Ovary (tissue), 9 donors: ENCODE results near the gene CCDC149. TPM values are rescaled to one million over a fixed set of nuclear protein-coding genes. Genes with fewer than 3 reads are reported as not detected.

Experiments
- DNase-seq, 5 donors: peaks; one replicate each; pipeline ENCODE4 v3.0.0-alpha.2; 2019 to 2020
- H3K27ac ChIP-seq, 2 donors: fragments of 200-600 bp; one replicate each; pipeline versions ENCODE4 v1.5.1 to v1.8.0; 2019 to 2022
- H3K27me3 ChIP-seq: fragments of 200-600 bp; one replicate; pipeline ENCODE4 v1.8.0; 2022
- H3K36me3 ChIP-seq: fragments of 200-600 bp; sonication (generic); one replicate; pipeline ENCODE4 v1.5.1; 2019
- H3K4me1 ChIP-seq: one replicate; pipeline ENCODE4 v1.8.1; 2013; ENCODE audit warnings: mild to moderate bottlenecking, moderate library complexity; ENCODE audit not compliant: insufficient read depth
- H3K4me3 ChIP-seq: fragments of 200-600 bp; sonication (generic); one replicate; pipeline ENCODE4 v1.5.1; 2017
- H3K9me3 ChIP-seq, 2 donors: fragments of 200-600 bp in 1 of 2; sonication (generic) in 1 of 2; one replicate each; pipeline versions ENCODE4 v1.5.1 to v1.8.1; 2013 to 2019; ENCODE audit warnings: mild to moderate bottlenecking in 1 of 2, moderate library complexity in 1 of 2
- CTCF ChIP-seq, 3 donors: fragments of 450-650 bp in 2 of 3; fragments of 200-600 bp in 1 of 3; IDR thresholded peaks; one replicate each; pipeline versions ENCODE4 v1.5.1 to v1.8.0; 2016 to 2022; ENCODE audit warnings: antibody characterized with exemption in 3 of 3, mild to moderate bottlenecking in 1 of 3
- EP300 ChIP-seq: sonication (generic); formaldehyde crosslinking; IDR thresholded peaks from one replicate; pipeline ENCODE4 v1.6.1; 2017; ENCODE audit warnings: antibody characterized with exemption
- POLR2A ChIP-seq: fragments of 450-650 bp; IDR thresholded peaks from one replicate; pipeline ENCODE4 v1.6.1; 2017; ENCODE audit warnings: antibody characterized with exemption, mild to moderate bottlenecking, moderate library complexity
- WGBS, 3 donors: extraction: QIAGEN DNeasy Blood & Tissue Kit in 1 of 3; methylation state at CpG; one replicate each; pipeline versions ENCODE4 v1.1.5 to v1.1.7; 2013 to 2017; 5-methylcytosine and 5-hydroxymethylcytosine counted together
- intact Hi-C, 4 donors: fragments of 100-400 bp; cut with DNase I; formaldehyde crosslinking; loops; one replicate each; pipeline versions ENCODE4 v1.11.0 to v1.15.1; 2022 to 2023
- polyA plus RNA-seq, 2 donors: library from polyadenylated mRNA; stranded (reverse); fragments of 200-250 nt in 1 of 2; fragments of 350-450 nt in 1 of 2; fragmentation: Illumina TruSeq in 1 of 2; extraction: RNeasy Lipid Tissue Mini Kit (QIAGEN cat#74804) in 1 of 2; gene quantifications; one replicate each; pipeline ENCODE4 v1.2.3, GENCODE V29; 2013 to 2014
- total RNA-seq, 7 donors: library from RNA; depleted of rRNA in 2 of 7; stranded (reverse); fragments of >200 nt in 2 of 7; fragmentation: NEBNext Ultra II Directional in 3 of 7; extraction: Animal tissue kit (Norgen Biotek cat#: 25700) in 3 of 7; gene quantifications; one replicate each; pipeline versions ENCODE4 v1.1.0 to v1.2.4, GENCODE V29; 2016 to 2023
- donor health status: DM: no; HTN: no; CAD: no; lungs with moderate emphysema.
- donor health status: DM: no; HTN: no; CAD: no.
- donor health status: Bipolar disorder and iron deficiency.
- donor health status: DM: yes; HTN: yes; CAD: no.
- donor health status: DM: no; HTN: no; CAD: no.
- donor health status: DM: yes; HTN: yes; CAD: no.

The CCDC149 gene
- total and polyA plus RNA-seq, 9 donors, result 6.2 to 21.7 (median 17.5) TPM

DNA sequence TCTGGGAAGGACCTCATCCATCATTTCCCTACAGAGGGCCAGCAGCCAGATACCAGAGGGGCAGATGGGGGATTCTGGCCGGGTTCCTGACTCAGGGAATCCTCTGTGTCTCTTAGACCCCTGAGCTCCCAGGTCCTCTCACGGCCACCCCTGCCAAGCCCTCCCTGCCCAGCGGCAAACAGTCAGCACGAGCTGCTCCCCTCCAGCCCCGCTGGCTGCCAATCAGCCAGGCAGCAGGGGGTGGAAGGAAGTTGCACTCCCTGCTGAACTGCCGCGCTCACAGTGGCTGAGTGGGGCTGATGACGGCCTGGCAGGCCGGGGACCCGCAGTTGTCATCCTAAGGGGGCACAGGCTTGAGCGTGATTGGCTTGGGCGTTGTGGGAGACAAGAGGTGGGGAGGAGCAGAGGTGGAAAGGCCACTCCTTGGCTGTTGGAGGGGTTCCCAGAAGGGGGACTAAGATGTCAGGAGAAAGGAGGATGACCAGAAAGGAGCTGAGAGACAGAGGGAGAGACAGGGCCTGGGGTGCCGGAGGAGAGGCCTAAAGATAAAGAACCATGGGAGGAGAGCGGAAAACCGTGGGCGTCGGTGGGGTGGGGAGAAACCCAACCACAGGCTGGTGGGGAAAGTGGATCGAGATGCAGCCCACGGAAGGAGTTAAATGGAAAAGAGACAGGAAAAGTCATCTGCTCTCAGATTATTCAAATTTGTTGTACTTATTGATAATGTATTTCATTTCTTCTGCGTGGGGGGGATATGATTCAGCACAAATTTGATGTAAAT is 4.4 kb upstream of the CCDC149 start:
- Histone ChIP-seq H3K4me1 (no peaks in the 10 kb centered on the region), H3K36me3 (no peaks in the 10 kb centered on the region), H3K9me3 (no peaks in the 10 kb centered on the region), H3K27me3 (no peaks in the 10 kb centered on the region), H3K27ac (no peak overlapping the region), H3K4me3 (no peak overlapping the region)
- no peak for DNase-seq
- no peak for TF ChIP-seq CTCF (IDR thresholded peaks at IDR 0.05)
- TF ChIP-seq POLR2A, result no peak
- TF ChIP-seq EP300, result no peak
- 61 to 70% (median 63%) methylated on average over 20 of the region's 20 CpGs for WGBS, 3 donors
- intact Hi-C loops, result no loop called here

- no peak overlapping the region for H3K4me3 ChIP-seq
- WGBS, 3 donors, result 68 to 76% (median 73%) methylated on average over 8 of the region's 8 CpGs
- H3K27ac ChIP-seq, result no peak overlapping the region
- TF ChIP-seq POLR2A, result no peak
- no peak for TF ChIP-seq CTCF (IDR thresholded peaks at IDR 0.05)
- no peak for TF ChIP-seq EP300
- H3K9me3 ChIP-seq, result no peaks in the 10 kb centered on the region
- H3K27me3 ChIP-seq, result no peaks in the 10 kb centered on the region
- H3K4me1 ChIP-seq, result no peaks in the 10 kb centered on the region
- intact Hi-C loops, result no loop called here
- no peaks in the 10 kb centered on the region for H3K36me3 ChIP-seq
- no peak for DNase-seq
Observed at GRCh38 chr4:24915121-24915922, 2.5 kb upstream of the CCDC149 start.

- no peak for TF ChIP-seq EP300
- TF ChIP-seq POLR2A, result no peak
- Histone ChIP-seq H3K4me1 (no peaks in the 10 kb centered on the region), H3K36me3 (no peaks in the 10 kb centered on the region), H3K9me3 (peaks cover 0 to 1% of the 10 kb centered on the region in 2 donors), H3K4me3 (no peak overlapping the region), H3K27ac (no peak overlapping the region), H3K27me3 (no peaks in the 10 kb centered on the region)
- no peak for DNase-seq
- intact Hi-C loops, result no loop called here
- WGBS, 3 donors, result 89 to 92% (median 91%) methylated on average over 6 of the region's 6 CpGs
Observed at GRCh38 chr4:24914460-24914859, 1.6 kb upstream of the CCDC149 start.

GRCh38 chr4:24913119-24913485 is 260 bp upstream of the CCDC149 start:
- 13 to 15% (median 15%) methylated on average over 24 to 25 of the region's 25 CpGs for WGBS, 3 donors
- intact Hi-C loops, result no loop called here

More at GRCh38 chr4:24913119-24913485, 260 bp upstream of the CCDC149 start:
- H3K4me3 ChIP-seq, result peak overlapping the region; percentile 48
- H3K27ac ChIP-seq, result peak overlapping the region; percentile 79 to 87
- no peaks in the 10 kb centered on the region for H3K36me3 ChIP-seq
- no peaks in the 10 kb centered on the region for H3K27me3 ChIP-seq
- TF ChIP-seq CTCF (IDR thresholded peaks at IDR 0.05) (no peak), POLR2A (no peak), EP300 (no peak)
- H3K9me3 ChIP-seq, result peaks cover 0 to 7% of the 10 kb centered on the region in 2 donors
- DNase-seq, result no peak
- H3K4me1 ChIP-seq, result no peaks in the 10 kb centered on the region
